Panc1 (cell line): Measurements from ENCODE around the gene TMEM163.

ENCODE experiments used
- POLR2AphosphoS5 ChIP-seq: IDR thresholded peaks from 2 replicates; pipeline ENCODE4 v1.6.1; 2012; ENCODE audit warnings: mild to moderate bottlenecking, low read depth, low read length, moderate library complexity
- SIN3A ChIP-seq: IDR thresholded peaks from 2 replicates; pipeline ENCODE4 v1.6.1; 2012; ENCODE audit warnings: low read depth, mild to moderate bottlenecking, low read length, moderate library complexity, borderline replicate concordance; ENCODE audit not compliant: insufficient read depth
- TF ChIP-seq, protein P1 (sequence below): fragments of 450-650 bp; IDR thresholded peaks from 2 replicates; pipeline ENCODE4 v1.5.1; 2017; ENCODE audit warnings: mild to moderate bottlenecking
- TF ChIP-seq, protein P2 (sequence below), 2 experiments: IDR thresholded peaks; 2 replicates each; pipeline ENCODE4 v1.6.1; 2011 to 2012; ENCODE audit warnings: low read depth in 2 of 2, control low read depth in 1 of 2, low read length in 1 of 2, mild to moderate bottlenecking in 1 of 2, moderate library complexity in 1 of 2; ENCODE audit not compliant: insufficient read depth in 1 of 2

DNA sequence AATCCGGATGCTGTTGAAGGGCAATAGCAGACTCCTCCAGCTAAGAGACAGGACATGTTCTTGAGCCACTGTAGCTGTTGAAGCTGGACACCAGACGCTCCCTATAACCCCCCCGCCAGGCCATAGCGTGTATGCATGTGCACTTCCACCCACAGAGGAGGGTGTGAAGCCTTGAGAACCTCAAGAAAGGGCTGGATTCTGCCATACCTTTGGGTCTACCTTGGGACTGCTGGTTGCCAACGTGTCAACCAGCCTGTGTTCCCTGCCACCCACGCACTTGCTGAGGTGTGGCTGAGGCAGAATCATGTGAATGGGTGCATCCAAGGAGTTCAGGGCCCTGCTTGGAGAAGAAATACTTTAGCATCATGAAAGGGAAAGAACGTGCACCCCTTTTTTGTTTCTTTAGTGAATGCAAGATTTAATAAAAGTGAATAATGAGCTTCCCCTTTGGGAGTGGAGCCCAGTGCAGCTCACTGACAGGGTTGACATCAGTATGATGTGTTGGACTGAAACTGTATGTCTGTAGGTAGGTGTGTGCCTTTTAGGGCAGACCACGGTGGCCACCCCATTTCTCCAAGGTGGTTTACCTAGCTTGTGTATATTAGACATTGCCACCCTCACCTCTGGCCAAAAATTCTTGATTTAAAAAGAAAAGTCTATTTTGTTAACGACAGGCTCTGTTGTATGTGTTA is 266.6 kb downstream of the TMEM163 start:
- TF ChIP-seq, protein P1, sequence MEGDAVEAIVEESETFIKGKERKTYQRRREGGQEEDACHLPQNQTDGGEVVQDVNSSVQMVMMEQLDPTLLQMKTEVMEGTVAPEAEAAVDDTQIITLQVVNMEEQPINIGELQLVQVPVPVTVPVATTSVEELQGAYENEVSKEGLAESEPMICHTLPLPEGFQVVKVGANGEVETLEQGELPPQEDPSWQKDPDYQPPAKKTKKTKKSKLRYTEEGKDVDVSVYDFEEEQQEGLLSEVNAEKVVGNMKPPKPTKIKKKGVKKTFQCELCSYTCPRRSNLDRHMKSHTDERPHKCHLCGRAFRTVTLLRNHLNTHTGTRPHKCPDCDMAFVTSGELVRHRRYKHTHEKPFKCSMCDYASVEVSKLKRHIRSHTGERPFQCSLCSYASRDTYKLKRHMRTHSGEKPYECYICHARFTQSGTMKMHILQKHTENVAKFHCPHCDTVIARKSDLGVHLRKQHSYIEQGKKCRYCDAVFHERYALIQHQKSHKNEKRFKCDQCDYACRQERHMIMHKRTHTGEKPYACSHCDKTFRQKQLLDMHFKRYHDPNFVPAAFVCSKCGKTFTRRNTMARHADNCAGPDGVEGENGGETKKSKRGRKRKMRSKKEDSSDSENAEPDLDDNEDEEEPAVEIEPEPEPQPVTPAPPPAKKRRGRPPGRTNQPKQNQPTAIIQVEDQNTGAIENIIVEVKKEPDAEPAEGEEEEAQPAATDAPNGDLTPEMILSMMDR, result no peak
- no peak for TF ChIP-seq SIN3A
- no peak for TF ChIP-seq POLR2AphosphoS5
- TF ChIP-seq, protein P2, sequence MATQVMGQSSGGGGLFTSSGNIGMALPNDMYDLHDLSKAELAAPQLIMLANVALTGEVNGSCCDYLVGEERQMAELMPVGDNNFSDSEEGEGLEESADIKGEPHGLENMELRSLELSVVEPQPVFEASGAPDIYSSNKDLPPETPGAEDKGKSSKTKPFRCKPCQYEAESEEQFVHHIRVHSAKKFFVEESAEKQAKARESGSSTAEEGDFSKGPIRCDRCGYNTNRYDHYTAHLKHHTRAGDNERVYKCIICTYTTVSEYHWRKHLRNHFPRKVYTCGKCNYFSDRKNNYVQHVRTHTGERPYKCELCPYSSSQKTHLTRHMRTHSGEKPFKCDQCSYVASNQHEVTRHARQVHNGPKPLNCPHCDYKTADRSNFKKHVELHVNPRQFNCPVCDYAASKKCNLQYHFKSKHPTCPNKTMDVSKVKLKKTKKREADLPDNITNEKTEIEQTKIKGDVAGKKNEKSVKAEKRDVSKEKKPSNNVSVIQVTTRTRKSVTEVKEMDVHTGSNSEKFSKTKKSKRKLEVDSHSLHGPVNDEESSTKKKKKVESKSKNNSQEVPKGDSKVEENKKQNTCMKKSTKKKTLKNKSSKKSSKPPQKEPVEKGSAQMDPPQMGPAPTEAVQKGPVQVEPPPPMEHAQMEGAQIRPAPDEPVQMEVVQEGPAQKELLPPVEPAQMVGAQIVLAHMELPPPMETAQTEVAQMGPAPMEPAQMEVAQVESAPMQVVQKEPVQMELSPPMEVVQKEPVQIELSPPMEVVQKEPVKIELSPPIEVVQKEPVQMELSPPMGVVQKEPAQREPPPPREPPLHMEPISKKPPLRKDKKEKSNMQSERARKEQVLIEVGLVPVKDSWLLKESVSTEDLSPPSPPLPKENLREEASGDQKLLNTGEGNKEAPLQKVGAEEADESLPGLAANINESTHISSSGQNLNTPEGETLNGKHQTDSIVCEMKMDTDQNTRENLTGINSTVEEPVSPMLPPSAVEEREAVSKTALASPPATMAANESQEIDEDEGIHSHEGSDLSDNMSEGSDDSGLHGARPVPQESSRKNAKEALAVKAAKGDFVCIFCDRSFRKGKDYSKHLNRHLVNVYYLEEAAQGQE (IDR thresholded peaks at IDR 0.05; ENCODE audit: insufficient read depth in 1 of 2, low read depth in 2 of 2, low read length in 1 of 2), result no peak
